Fibroblast of villous mesenchyme (primary cell): ENCODE data around the gene CABP7. TPM values are rescaled to one million over a fixed set of nuclear protein-coding genes. Genes with fewer than 3 reads are reported as not detected.

Experiments used
- DNase-seq: peaks from one replicate; pipeline ENCODE4 v3.0.0-alpha.2; 2010; ENCODE audit warnings: low read depth
- H3K4me3 ChIP-seq: 2 replicates; pipeline ENCODE4 v1.5.1; 2011; ENCODE audit warnings: low read depth, mild to moderate bottlenecking, low read length
- CTCF ChIP-seq: IDR thresholded peaks from 2 replicates; pipeline ENCODE4 v1.5.1; 2012; ENCODE audit warnings: low read depth, mild to moderate bottlenecking, low read length; ENCODE audit not compliant: insufficient read depth
- total RNA-seq: library from RNA; depleted of rRNA; stranded (reverse); fragments of >200 nt; gene quantifications from 2 replicates; pipeline ENCODE4 v1.2.3, GENCODE V29; 2012

CABP7 gene
- total RNA-seq, 1 donor = not detected

GRCh38 chr22:29695129-29695926, 24.5 kb upstream of the CABP7 start:
- H3K4me3 ChIP-seq = no peak overlapping the region
- no peak for TF ChIP-seq CTCF
- no peak for DNase-seq

- TF ChIP-seq CTCF = no peak
- no peak for DNase-seq
- H3K4me3 ChIP-seq = no peak overlapping the region
These were observed 21.8 kb upstream of the CABP7 start for GRCh38 chr22:29697853-29698598.

DNA sequence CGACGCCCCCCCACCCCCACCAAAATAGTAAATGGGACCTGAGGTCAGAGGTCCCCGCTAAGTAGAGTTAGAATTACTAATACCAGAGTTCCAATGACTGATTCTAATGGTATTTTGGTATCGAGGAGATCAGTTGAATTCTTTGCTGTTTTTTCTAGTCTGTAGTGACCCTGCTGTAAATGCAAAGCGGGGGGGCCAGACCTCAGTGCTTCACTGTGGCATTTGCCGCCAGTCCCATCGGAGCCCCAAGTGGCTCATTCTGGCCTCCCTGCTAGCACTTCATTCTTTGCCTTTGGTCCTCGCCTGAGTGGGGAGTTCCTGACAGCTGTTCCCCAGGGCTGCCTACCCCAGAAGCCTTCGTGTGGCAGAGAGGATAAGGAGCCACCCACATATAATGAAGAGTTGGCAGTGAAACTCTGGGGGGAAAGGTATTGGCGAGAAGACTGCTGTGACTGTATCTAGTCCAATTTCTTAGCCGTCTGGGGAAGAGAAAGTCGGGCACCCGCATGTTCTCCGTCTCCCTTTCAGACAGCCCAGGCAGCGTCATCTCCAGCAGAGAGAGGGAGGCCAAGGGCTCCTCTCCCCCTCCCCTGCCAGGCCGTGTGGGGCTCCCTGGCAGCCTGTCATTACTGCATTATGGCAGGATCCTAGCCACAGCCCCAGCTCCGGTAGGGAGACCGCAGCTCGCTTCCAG, 19.4 kb upstream of the CABP7 start:
- no peak for TF ChIP-seq CTCF
- no peak for DNase-seq
- no peak overlapping the region for H3K4me3 ChIP-seq

DNA sequence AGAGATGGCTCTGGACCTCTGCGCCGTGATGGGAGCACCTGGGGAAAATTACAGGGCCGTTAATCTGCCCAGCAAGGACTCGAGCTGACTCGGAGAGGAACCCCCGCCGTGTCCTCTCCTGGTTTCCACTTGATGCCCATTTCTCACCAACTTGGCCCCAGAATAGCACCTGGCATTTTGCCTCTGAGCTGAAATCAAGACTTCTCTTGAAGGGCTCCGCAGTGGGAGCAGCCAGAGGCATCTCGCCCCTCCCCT, 19.0 kb upstream of the CABP7 start:
- DNase-seq = no peak
- TF ChIP-seq CTCF = no peak
- no peak overlapping the region for H3K4me3 ChIP-seq

DNA sequence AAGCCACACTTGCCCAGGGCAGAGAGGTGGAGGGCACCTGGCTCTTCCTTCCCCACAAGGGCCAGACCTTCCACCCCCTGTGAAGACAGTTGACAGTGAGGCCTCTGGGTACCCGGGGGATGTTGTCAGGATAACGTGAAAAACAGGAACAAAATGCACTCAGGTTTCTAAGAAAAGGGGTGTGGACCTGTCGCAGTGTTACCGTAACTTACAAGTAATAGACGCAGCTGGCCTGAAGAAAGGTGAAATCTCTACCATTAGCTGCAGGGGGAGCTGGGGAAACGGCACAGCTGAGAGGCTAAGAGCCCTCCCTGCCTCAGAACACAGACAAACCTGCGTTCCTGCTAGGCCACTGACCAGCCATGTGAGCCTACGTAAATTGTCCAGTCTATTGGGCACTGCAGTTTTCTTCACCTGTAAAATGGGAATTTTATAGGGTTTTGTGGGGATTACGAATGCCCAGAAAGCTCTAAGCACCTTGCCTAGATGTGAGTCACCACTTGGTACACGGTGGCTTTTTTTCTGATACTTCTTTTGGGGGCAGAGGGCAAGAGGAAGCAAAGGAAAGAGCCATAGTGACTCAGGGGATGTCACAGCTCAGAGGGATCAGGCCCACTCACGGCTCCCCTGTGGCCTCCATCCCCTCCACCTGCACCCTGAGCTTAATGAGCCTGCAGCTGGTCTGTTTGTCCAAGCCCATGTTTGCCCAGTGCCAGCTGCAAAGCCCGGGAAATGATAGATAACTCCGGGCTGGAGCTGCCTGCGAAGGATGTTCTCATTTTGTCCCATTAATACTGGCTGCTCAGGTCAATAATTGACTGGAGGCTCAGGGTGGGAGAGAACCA, 18.4 kb upstream of the CABP7 start:
- DNase-seq = peak; percentile 18
- no peak overlapping the region for H3K4me3 ChIP-seq
- peak; percentile 24 for TF ChIP-seq CTCF
